HEK293 (cell line): ENCODE data around the gene SF3B4.

Experiments used
- AEBP2 ChIP-seq: fragments of 450-650 bp; formaldehyde crosslinking; IDR thresholded peaks from 2 replicates; pipeline ENCODE4 v1.5.1; 2016; ENCODE audit warnings: missing biosample characterization, missing genetic modification characterization, borderline replicate concordance
- GLIS2 ChIP-seq: fragments of 450-650 bp; formaldehyde crosslinking; IDR thresholded peaks from 2 replicates; pipeline ENCODE4 v1.5.1; 2016; ENCODE audit warnings: missing biosample characterization, missing genetic modification characterization
- OVOL3 ChIP-seq: fragments of 450-650 bp; formaldehyde crosslinking; IDR thresholded peaks from 2 replicates; pipeline ENCODE4 v1.5.1; 2016; ENCODE audit warnings: missing biosample characterization, missing genetic modification characterization
- REPIN1 ChIP-seq: fragments of 450-650 bp; formaldehyde crosslinking; IDR thresholded peaks from 2 replicates; pipeline ENCODE4 v1.5.1; 2017; ENCODE audit warnings: missing biosample characterization, missing genetic modification characterization, low read depth
- SP3 ChIP-seq: fragments of 450-650 bp; formaldehyde crosslinking; IDR thresholded peaks from 2 replicates; pipeline ENCODE4 v1.5.1; 2016; ENCODE audit warnings: missing biosample characterization, missing genetic modification characterization
- ZBTB7A ChIP-seq: fragments of 450-650 bp; formaldehyde crosslinking; IDR thresholded peaks from 2 replicates; pipeline ENCODE4 v1.5.1; 2016; ENCODE audit warnings: low read depth, missing biosample characterization, missing genetic modification characterization
- ZEB2 ChIP-seq: fragments of 450-650 bp; formaldehyde crosslinking; IDR thresholded peaks from 2 replicates; pipeline ENCODE4 v1.5.1; 2016; ENCODE audit warnings: missing biosample characterization, missing genetic modification characterization
- ZNF112 ChIP-seq: fragments of 450-650 bp; formaldehyde crosslinking; IDR thresholded peaks from 2 replicates; pipeline ENCODE4 v1.5.0; 2017; ENCODE audit warnings: missing biosample characterization, missing genetic modification characterization
- ZNF121 ChIP-seq: fragments of 450-650 bp; formaldehyde crosslinking; IDR thresholded peaks from 2 replicates; pipeline ENCODE4 v1.5.1; 2016; ENCODE audit warnings: missing biosample characterization, missing genetic modification characterization
- ZNF157 ChIP-seq: fragments of 450-650 bp; formaldehyde crosslinking; IDR thresholded peaks from 2 replicates; pipeline ENCODE4 v1.5.1; 2016; ENCODE audit warnings: missing biosample characterization, missing genetic modification characterization
- ZNF23 ChIP-seq: fragments of 450-650 bp; formaldehyde crosslinking; IDR thresholded peaks from 2 replicates; pipeline ENCODE4 v1.5.1; 2016; ENCODE audit warnings: missing biosample characterization, missing genetic modification characterization, borderline replicate concordance
- ZNF280C ChIP-seq: fragments of 450-650 bp; formaldehyde crosslinking; IDR thresholded peaks from 2 replicates; pipeline ENCODE4 v1.5.1; 2016; ENCODE audit warnings: missing biosample characterization, missing genetic modification characterization
- ZNF302 ChIP-seq: fragments of 450-650 bp; formaldehyde crosslinking; IDR thresholded peaks from 2 replicates; pipeline ENCODE4 v1.5.1; 2016; ENCODE audit warnings: missing biosample characterization, missing genetic modification characterization, low read depth
- ZNF433 ChIP-seq: fragments of 450-650 bp; formaldehyde crosslinking; IDR thresholded peaks from 2 replicates; pipeline ENCODE4 v1.5.1; 2016; ENCODE audit warnings: missing biosample characterization, missing genetic modification characterization, low read depth
- ZNF544 ChIP-seq: fragments of 450-650 bp; formaldehyde crosslinking; IDR thresholded peaks from 2 replicates; pipeline ENCODE4 v1.5.0; 2017; ENCODE audit warnings: missing biosample characterization, missing genetic modification characterization
- ZNF549 ChIP-seq: fragments of 450-650 bp; IDR thresholded peaks from 2 replicates; pipeline ENCODE4 v1.5.1; 2018; ENCODE audit warnings: missing biosample characterization, missing genetic modification characterization, mild to moderate bottlenecking, inconsistent platforms, moderate library complexity
- ZNF626 ChIP-seq: fragments of 450-650 bp; sonication (Bioruptor Pico); formaldehyde crosslinking; IDR thresholded peaks from 2 replicates; pipeline ENCODE4 v1.5.1; 2018; ENCODE audit warnings: missing biosample characterization, missing genetic modification characterization, inconsistent platforms
- ZNF677 ChIP-seq: fragments of 450-650 bp; IDR thresholded peaks from 2 replicates; pipeline ENCODE4 v1.5.0; 2018; ENCODE audit warnings: missing biosample characterization, mild to moderate bottlenecking, missing genetic modification characterization, moderate library complexity
- ZNF704 ChIP-seq: fragments of 450-650 bp; formaldehyde crosslinking; IDR thresholded peaks from 2 replicates; pipeline ENCODE4 v1.5.1; 2016; ENCODE audit warnings: missing biosample characterization, missing genetic modification characterization
- ZNF747 ChIP-seq: fragments of 450-650 bp; formaldehyde crosslinking; IDR thresholded peaks from 2 replicates; pipeline ENCODE4 v1.5.1; 2016; ENCODE audit warnings: missing biosample characterization, missing genetic modification characterization
- ZNF785 ChIP-seq: fragments of 450-650 bp; formaldehyde crosslinking; IDR thresholded peaks from 2 replicates; pipeline ENCODE4 v1.5.1; 2016; ENCODE audit warnings: missing biosample characterization, missing genetic modification characterization
- ZNF837 ChIP-seq: fragments of 450-650 bp; formaldehyde crosslinking; IDR thresholded peaks from 2 replicates; pipeline ENCODE4 v1.5.1; 2016; ENCODE audit warnings: missing biosample characterization, missing genetic modification characterization
- ZSCAN16 ChIP-seq: fragments of 450-650 bp; formaldehyde crosslinking; IDR thresholded peaks from 2 replicates; pipeline ENCODE4 v1.5.1; 2016; ENCODE audit warnings: missing biosample characterization, missing genetic modification characterization
- ZSCAN30 ChIP-seq: fragments of 450-650 bp; IDR thresholded peaks from 2 replicates; pipeline ENCODE4 v1.5.1; 2018; ENCODE audit warnings: missing biosample characterization, mild to moderate bottlenecking, missing genetic modification characterization, moderate library complexity
- TF ChIP-seq, protein P1 (sequence below): fragments of 450-650 bp; formaldehyde crosslinking; IDR thresholded peaks from 2 replicates; pipeline ENCODE4 v1.5.1; 2016; ENCODE audit warnings: missing biosample characterization, missing genetic modification characterization
- TF ChIP-seq, protein P2 (sequence below): fragments of 450-650 bp; formaldehyde crosslinking; optimal IDR thresholded peaks from 2 replicates; pipeline ENCODE3; 2016; ENCODE audit warnings: missing biosample characterization, mild to moderate bottlenecking, missing genetic modification characterization
- TF ChIP-seq, protein P3 (sequence below): fragments of 450-650 bp; formaldehyde crosslinking; IDR thresholded peaks from 2 replicates; pipeline ENCODE4 v1.5.1; 2016; ENCODE audit warnings: missing biosample characterization, missing genetic modification characterization

The SF3B4 gene

DNA sequence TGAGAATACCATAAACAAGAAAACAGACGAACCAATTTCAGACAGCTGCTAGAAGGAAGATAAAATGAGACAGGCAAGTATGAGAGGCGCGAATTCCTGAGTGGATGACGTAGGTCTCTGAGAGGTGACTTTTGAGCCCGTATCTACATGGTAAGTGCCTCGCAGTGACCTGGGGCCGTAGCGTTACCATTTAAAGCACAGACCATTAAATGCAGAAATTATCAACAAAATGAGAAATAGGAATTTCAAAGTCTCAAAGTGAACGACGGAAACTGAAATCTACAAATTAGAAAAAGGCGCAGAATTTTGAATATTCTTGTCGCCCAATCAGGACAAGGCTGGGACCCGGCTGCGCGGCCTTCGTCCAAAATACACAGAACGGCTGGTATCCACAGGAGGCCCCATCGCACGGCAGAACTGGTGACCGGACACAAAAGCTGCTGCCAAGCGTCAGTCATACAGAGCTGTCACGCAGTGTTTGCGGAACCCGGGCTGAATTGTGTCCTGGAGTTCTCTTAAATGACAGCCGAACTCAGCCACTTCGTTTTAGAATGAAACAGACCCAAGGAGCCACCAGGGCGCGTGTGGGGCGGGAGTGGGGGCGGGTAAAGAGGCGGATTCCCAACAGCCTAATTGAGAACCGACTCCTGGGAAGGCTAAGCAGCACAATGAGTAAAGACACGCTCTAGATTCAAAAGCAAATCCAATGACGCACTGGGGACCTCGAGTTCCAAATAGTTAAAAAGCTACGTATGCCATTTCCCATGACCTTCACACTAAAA, 42.1 kb downstream of the SF3B4 start (continued):
- TF ChIP-seq ZNF747 (tag by site-specific recombination) (no peak), ZNF626 (tag by site-specific recombination) (no peak), ZNF112 (tag by site-specific recombination) (no peak), ZNF157 (no peak), ZNF544 (tag by site-specific recombination) (no peak), ZNF704 (tag by site-specific recombination) (no peak), ZNF433 (no peak), ZSCAN30 (no peak), ZNF121 (tag by site-specific recombination) (no peak), ZNF837 (no peak), OVOL3 (tag by site-specific recombination) (no peak), ZNF785 (tag by site-specific recombination) (no peak), AEBP2 (tag by site-specific recombination) (no peak), ZNF280C (tag by site-specific recombination) (no peak), GLIS2 (tag by site-specific recombination) (peak; percentile 72), ZSCAN16 (tag by site-specific recombination) (no peak), ZEB2 (tag by site-specific recombination) (peak; percentile 77), ZNF23 (tag by site-specific recombination) (no peak), SP3 (tag by site-specific recombination) (peak; percentile 70), ZBTB7A (tag by site-specific recombination) (no peak), ZNF549 (tag by site-specific recombination) (no peak), REPIN1 (no peak), ZNF302 (no peak), ZNF677 (no peak)
- TF ChIP-seq, protein P1, sequence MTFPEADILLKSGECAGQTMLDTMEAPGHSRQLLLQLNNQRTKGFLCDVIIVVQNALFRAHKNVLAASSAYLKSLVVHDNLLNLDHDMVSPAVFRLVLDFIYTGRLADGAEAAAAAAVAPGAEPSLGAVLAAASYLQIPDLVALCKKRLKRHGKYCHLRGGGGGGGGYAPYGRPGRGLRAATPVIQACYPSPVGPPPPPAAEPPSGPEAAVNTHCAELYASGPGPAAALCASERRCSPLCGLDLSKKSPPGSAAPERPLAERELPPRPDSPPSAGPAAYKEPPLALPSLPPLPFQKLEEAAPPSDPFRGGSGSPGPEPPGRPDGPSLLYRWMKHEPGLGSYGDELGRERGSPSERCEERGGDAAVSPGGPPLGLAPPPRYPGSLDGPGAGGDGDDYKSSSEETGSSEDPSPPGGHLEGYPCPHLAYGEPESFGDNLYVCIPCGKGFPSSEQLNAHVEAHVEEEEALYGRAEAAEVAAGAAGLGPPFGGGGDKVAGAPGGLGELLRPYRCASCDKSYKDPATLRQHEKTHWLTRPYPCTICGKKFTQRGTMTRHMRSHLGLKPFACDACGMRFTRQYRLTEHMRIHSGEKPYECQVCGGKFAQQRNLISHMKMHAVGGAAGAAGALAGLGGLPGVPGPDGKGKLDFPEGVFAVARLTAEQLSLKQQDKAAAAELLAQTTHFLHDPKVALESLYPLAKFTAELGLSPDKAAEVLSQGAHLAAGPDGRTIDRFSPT (tag by site-specific recombination), result no peak
- TF ChIP-seq, protein P2, sequence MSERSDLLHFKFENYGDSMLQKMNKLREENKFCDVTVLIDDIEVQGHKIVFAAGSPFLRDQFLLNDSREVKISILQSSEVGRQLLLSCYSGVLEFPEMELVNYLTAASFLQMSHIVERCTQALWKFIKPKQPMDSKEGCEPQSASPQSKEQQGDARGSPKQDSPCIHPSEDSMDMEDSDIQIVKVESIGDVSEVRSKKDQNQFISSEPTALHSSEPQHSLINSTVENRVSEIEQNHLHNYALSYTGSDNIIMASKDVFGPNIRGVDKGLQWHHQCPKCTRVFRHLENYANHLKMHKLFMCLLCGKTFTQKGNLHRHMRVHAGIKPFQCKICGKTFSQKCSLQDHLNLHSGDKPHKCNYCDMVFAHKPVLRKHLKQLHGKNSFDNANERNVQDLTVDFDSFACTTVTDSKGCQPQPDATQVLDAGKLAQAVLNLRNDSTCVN, result peak; percentile 23
- TF ChIP-seq, protein P3, sequence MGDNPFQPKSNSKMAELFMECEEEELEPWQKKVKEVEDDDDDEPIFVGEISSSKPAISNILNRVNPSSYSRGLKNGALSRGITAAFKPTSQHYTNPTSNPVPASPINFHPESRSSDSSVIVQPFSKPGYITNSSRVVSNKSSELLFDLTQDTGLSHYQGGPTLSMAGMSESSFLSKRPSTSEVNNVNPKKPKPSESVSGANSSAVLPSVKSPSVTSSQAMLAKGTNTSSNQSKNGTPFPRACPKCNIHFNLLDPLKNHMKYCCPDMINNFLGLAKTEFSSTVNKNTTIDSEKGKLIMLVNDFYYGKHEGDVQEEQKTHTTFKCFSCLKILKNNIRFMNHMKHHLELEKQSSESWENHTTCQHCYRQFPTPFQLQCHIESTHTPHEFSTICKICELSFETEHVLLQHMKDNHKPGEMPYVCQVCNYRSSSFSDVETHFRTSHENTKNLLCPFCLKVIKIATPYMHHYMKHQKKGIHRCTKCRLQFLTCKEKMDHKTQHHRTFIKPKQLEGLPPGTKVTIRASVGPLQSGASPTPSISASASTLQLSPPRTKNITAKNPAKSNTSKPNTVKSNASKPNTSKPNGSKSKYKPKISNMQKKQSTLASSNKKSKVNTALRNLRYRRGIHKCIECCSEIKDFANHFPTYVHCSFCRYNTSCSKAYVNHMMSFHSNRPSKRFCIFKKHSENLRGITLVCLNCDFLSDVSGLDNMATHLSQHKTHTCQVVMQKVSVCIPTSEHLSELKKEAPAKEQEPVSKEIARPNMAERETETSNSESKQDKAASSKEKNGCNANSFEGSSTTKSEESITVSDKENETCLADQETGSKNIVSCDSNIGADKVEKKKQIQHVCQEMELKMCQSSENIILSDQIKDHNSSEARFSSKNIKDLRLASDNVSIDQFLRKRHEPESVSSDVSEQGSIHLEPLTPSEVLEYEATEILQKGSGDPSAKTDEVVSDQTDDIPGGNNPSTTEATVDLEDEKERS (tag by site-specific recombination), result no peak
